ENCODE data around the gene PCP4.

The PCP4 gene

GRCh38 chr21:39923476-39923875 is 56.2 kb downstream of the PCP4 start:
- H3K4me3 ChIP-seq (ENCODE audit: low read length), result no peak overlapping the region
- no peak for TF ChIP-seq ZNF274 (IDR thresholded peaks at IDR 0.05; ENCODE audit: low read depth, low read length)

DNA sequence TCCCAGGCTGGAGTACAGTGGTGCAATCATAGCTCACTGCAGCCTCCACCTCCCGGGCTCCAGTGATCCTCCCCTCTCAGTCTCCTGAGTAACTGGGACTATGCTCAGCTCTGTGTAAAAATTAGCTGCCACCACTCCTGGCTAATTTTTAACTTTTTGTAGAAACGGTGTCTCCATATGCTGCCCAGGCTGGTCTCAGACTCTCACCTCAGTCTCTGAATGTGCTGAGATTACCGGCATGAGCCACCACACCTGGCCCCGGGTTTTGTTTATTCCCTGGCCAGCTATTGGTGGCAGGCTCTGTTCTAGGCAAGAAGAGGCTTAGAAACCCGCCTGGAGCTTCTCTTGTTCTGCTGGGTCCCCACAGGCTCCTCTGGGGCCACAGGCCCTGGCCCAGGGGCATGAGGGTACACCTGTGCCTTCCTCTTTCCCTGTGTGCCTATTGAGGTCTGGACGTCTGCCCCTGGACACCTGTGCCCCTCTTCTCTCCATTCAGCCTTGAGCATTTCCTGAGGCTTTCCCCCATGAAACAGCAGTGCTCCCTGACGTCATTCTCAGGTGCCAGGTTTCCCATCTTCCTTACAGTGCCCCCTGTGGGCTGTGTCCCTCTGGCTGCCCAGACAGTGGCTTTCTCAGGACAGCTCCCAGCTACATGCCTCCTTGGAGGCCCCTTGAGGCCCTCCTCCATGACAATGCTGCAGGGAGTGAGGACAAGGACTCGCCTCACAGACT is 57.5 kb downstream of the PCP4 start:
- no peak overlapping the region for H3K4me3 ChIP-seq (ENCODE audit: low read length)
- TF ChIP-seq ZNF274 (IDR thresholded peaks at IDR 0.05; ENCODE audit: low read depth, low read length), result no peak

DNA sequence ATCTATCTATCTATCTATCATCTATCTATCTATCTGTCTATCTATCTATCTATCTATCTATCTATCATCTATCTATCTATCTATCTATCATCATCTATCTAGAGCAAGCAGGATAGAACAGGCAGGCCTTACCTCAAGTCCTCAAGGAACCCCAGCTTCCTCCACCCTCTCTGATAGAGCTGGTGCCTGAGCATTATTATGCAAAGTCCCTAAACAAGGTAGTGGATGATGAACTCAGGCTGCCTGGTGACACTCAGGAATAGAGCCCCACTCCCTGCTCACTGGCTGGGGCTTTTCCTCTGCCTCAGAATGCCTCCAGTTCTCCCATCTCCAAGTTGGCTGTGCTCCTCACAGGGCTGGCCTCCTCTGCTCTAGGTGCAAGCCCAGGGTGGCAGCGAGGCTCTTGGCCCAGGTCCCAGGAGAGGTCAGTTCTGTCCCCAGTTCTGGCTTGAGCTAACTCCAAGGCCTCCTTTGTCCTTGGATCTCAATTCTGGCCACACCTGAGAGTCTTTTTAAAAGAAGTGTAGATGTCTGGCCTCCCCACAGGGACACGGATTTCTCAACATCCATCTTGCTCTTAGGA is 60.2 kb downstream of the PCP4 start:
- TF ChIP-seq ZNF274 (IDR thresholded peaks at IDR 0.05; ENCODE audit: low read depth, low read length), result no peak
- H3K4me3 ChIP-seq (ENCODE audit: low read length), result no peak overlapping the region

DNA sequence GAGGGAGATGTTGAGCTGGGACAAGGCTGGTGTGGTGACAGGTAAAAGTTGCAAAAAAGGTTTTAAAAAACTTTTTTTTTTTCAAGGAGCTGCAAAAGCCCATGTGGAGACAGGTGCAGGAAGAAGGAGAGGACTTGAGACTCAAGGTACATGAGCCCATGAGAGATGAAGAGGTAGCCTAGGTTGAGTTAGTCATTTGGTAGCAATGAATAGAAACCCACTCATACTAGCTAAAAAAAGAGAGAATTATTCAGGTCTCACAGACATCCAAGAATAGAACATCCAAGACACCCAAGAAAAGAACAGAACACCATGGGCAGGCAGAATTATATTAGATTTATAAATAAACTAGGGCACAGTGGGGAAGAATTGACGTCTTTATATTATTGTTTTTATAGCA is 65.1 kb downstream of the PCP4 start:
- TF ChIP-seq ZNF274 (IDR thresholded peaks at IDR 0.05; ENCODE audit: low read depth, low read length), result no peak
- H3K4me3 ChIP-seq (ENCODE audit: low read length), result no peak overlapping the region

DNA sequence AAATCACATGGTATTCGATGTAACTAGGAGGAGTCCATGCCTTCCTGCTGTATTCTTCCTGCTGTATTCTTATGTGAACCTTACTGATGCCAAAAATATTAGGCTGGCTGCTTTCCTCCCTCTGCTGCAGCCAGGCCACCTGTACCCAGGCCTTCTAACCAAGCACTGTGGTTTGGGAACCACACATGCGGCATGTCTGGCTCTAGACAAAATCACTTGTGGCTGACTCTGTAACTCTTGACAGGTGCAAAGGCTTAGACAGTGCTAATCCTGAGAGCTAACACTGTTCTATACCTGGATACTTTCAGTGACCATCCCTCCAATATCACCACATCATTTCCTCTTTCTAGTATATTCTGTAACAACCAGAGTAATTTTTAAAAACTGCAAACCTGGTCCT is 67.7 kb downstream of the PCP4 start:
- H3K4me3 ChIP-seq (ENCODE audit: low read length), result no peak overlapping the region
- no peak for TF ChIP-seq ZNF274 (IDR thresholded peaks at IDR 0.05; ENCODE audit: low read depth, low read length)

GRCh38 chr21:39935716-39936115 is 68.5 kb downstream of the PCP4 start:
- no peak overlapping the region for H3K4me3 ChIP-seq (ENCODE audit: low read length)
- TF ChIP-seq ZNF274 (IDR thresholded peaks at IDR 0.05; ENCODE audit: low read depth, low read length), result no peak

- no peak for TF ChIP-seq ZNF274 (IDR thresholded peaks at IDR 0.05; ENCODE audit: low read depth, low read length)
- H3K4me3 ChIP-seq (ENCODE audit: low read length), result no peak overlapping the region
Measured at GRCh38 chr21:39938086-39938625, 70.9 kb downstream of the PCP4 start.

DNA sequence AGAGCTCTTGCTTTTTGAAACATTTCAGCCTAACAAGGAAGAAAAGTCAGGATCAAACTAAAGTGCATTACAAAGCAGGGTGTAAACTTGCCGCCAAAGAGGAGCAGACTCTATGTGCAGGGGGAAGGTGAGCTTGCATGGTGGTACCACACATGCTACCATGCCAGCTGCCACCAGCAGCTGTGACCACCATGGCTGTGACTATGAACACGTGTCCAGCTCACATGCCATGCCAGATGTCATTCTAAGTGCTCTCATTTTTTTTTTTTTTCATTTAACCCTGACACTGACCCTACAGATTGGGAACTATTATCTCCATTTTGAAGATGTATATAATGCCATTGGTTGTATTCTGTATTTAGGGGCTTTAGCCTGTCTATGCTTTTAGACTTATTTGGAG is 79.0 kb downstream of the PCP4 start:
- TF ChIP-seq ZNF274 (IDR thresholded peaks at IDR 0.05; ENCODE audit: low read depth, low read length), result no peak
- no peak overlapping the region for H3K4me3 ChIP-seq (ENCODE audit: low read length)

DNA sequence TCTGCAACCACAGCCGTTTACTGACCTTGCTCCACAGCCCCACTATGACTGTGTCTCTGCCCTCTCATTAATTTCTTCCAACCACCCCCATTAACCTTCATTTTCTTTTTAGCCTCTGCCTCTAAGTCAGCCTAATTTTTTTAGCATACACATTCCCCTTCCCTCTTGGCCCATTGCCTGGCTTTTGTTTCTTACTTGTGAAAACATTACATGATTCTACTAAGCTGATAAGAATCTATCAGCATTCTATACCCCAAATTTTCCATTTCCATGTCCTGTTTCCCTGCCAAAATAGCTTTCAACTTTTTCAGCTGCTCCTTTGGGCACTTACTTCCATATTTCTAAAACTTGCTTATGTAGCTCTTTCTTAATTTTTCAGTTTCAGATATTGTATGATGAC is 79.8 kb downstream of the PCP4 start:
- no peak for TF ChIP-seq ZNF274 (IDR thresholded peaks at IDR 0.05; ENCODE audit: low read depth, low read length)
- no peak overlapping the region for H3K4me3 ChIP-seq (ENCODE audit: low read length)

GRCh38 chr21:39951183-39952101 is 84.2 kb downstream of the PCP4 start:
- TF ChIP-seq ZNF274 (IDR thresholded peaks at IDR 0.05; ENCODE audit: low read depth, low read length), result no peak
- no peak overlapping the region for H3K4me3 ChIP-seq (ENCODE audit: low read length)

DNA sequence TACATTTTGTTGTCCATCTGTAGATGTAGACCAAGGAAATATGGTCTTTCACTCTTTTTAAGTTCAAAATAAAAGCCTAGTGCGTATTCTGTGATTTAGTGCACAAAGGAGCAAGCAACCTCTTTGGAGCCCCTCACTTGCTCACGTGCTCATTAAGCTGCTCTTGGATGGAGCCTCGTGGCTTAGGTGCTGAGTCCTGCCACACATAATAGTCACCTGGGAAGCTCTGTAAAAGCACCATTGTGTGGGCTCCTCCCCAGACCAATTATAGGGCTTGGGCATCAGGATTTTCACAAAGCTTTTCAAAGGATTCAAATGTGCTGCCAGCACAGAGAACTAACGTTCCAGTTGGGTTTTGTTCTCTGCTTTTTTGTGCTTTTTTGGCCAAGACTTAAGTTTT is 85.0 kb downstream of the PCP4 start:
- TF ChIP-seq ZNF274 (IDR thresholded peaks at IDR 0.05; ENCODE audit: low read depth, low read length), result no peak
- no peak overlapping the region for H3K4me3 ChIP-seq (ENCODE audit: low read length)

DNA sequence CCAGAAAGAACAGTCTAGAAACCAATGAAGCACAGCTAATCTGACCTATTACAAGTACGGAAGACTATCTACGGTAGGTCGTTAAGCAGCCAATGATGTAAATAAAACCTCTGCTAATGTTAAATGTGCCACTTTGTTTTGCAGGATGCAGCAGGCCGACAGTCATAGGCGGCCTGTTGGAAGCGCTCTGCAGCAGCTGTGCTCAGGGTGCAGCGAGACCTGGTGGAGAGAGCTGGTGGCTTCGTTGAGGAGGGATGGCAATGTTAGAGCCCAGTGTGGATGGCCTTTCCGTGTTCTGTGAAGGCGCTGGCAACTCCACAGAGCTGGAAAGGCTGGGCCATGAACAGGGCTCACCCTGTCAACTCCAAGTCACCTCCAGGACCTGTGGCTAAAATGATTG is 87.3 kb downstream of the PCP4 start:
- TF ChIP-seq ZNF274 (IDR thresholded peaks at IDR 0.05; ENCODE audit: low read depth, low read length), result no peak
- no peak overlapping the region for H3K4me3 ChIP-seq (ENCODE audit: low read length)

GRCh38 chr21:39955326-39955725 is 88.1 kb downstream of the PCP4 start:
- no peak for TF ChIP-seq ZNF274 (IDR thresholded peaks at IDR 0.05; ENCODE audit: low read depth, low read length)
- H3K4me3 ChIP-seq (ENCODE audit: low read length), result no peak overlapping the region

DNA sequence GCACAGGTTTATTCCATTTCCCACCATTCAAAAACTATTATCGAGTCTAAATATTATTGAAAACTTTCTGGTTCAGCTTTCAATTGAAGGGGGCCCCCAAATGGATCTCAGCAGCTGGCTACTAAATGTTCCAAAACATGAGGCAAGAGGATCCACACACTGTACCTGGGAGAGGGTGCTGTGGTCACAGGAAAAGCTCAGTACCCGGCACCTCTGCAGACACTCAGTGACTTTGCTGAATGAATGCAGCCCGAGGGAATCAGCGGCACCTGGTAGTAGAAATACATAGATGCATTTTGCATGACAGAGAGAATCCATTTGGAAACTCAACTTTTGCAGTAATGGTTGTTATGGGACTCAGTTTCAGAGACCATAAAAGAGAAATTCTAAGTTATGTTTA is 89.3 kb downstream of the PCP4 start:
- H3K4me3 ChIP-seq (ENCODE audit: low read length), result no peak overlapping the region
- TF ChIP-seq ZNF274 (IDR thresholded peaks at IDR 0.05; ENCODE audit: low read depth, low read length), result no peak

Data from GM08714 (cell line).